ENCODE results near the gene HOXA6.

DNA sequence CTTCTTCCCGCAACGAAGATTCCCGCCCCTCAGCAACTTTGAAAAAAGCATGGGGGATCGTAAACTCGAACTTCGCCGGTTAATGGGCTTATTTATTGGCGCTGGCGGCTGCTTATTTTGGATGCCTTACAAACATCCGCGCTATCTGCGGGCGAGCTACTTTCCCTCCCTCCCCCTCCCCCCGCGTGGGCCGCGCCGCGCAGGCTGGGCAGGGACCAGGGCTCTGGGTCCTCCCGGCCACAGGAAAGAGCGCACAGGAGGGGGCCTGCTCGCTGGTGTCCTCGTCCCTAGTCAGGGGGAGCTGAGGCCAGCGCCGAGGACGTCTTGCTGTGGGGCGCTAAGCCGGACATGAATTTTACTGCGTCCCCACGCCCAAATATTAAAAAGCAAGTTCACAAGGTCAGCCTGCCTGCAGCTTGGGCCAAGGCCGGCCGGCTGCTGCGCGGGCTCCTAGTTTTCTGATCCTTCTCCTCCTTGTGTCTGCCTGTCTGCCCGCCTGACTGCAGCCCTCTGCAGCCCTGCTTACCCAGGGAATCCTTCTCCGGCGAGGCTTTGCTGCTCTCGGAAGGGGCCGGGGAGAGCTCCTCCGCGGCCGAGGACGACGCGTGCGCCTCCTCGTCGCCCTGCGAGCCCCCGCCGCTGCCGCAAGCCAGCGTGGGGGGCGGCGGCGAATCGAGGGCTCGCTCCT, 25.4 kb upstream of the HOXA6 start:
- TF ChIP-seq CTCF (IDR thresholded peaks at IDR 0.05) (no peak), ZFX (IDR thresholded peaks at IDR 0.05; ENCODE audit: borderline replicate concordance) (no peak)

All from 22Rv1 (cell line).